Measurements from ENCODE around the gene CLOCK. TPM values are rescaled to one million over a fixed set of nuclear protein-coding genes. Genes with fewer than 3 reads are reported as not detected.
A peak's percentile ranks its signal among the peaks of the same experiment; 100 is the strongest.

CLOCK gene
- total and polyA plus RNA-seq, 10 of the 15 experiments (the other 5 are each of a cell fraction or from before 2014, with no cell fraction given), result 2.8 to 11.7 (median 10.4) TPM

- RAD21 ChIA-PET (ENCODE audit: unreplicated experiment), result no interaction called here
- no TSS peak for BruUV-seq (replicated peaks)
- no peak for DNase-seq (ENCODE audit: low read depth, low spot score)
- CTCF ChIA-PET, result no interaction called here
- POLR2A ChIA-PET, result interaction anchor here (0.7 kb wide), 1 partner anchor 40 kb away, joined by 8 read pairs; no protein-coding TSS in a partner anchor
- peak in 1 of 2 experiments; percentile 60; a peak in 1 of 4 replicates for TF ChIP-seq ETV6 (conservative IDR thresholded peaks at IDR 0.05 in 1 of 2, IDR thresholded peaks at IDR 0.05 in 1 of 2; ENCODE audit: borderline replicate concordance in 1 of 2, low read depth in 1 of 2)
- no peak for TF ChIP-seq NRF1 (conservative IDR thresholded peaks at IDR 0.05; ENCODE audit: low read depth, low read length)
- no peak for TF ChIP-seq ZBTB4 (CRISPR knock-in tag; IDR thresholded peaks at IDR 0.05)
- TF ChIP-seq SPI1 (IDR thresholded peaks at IDR 0.05; ENCODE audit: borderline replicate concordance, insufficient read depth, low read depth, low read length), result peak; percentile 17; the same call in 1 of the 2 replicates
- no peaks in the 10 kb centered on the region for H4K20me1 ChIP-seq (ENCODE audit: control insufficient read depth, insufficient read depth)
- no peak for FAIRE-seq
- in situ Hi-C loops (cut with MboI) (no loop called here), intact Hi-C loops (cut with micrococcal nuclease; ENCODE audit: unreplicated experiment) (no loop called here)
- no peaks in the 10 kb centered on the region for H3K27me3 ChIP-seq (replicated peaks in 1 of 2; ENCODE audit: control insufficient read depth in 2 of 2, insufficient read depth in 2 of 2, low read length in 1 of 2)
- no peaks in the 10 kb centered on the region for H3K79me2 ChIP-seq (ENCODE audit: control insufficient read depth, insufficient read depth, low read length)
- H3K4me1 ChIP-seq (ENCODE audit: control insufficient read depth, insufficient read depth, low read length), result no peaks in the 10 kb centered on the region
- no peak overlapping the region for H3K4me3 ChIP-seq
- peak; percentile 48 for ATAC-seq
- no peaks in the 10 kb centered on the region for H3K36me3 ChIP-seq (ENCODE audit: control insufficient read depth in 2 of 2, insufficient read depth in 2 of 2, low read length in 1 of 2)
- H3K27ac ChIP-seq (ENCODE audit: control insufficient read depth, insufficient read depth), result no peak overlapping the region
- H3K9me3 ChIP-seq (replicated peaks; ENCODE audit: control insufficient read depth, insufficient read depth, low read length), result no peaks in the 10 kb centered on the region
- SMC1A ChIA-PET (ENCODE audit: uncharacterized antibody, unreplicated experiment), result no interaction called here
- no peak overlapping the region for H3K9ac ChIP-seq (ENCODE audit: control insufficient read depth, insufficient read depth, low read length)
- H3K4me2 ChIP-seq (ENCODE audit: control insufficient read depth, insufficient read depth), result no peak overlapping the region
- no peak overlapping the region for H2AFZ ChIP-seq (ENCODE audit: control insufficient read depth, low read depth, low read length)
These were observed 36.0 kb downstream of the CLOCK start for GRCh38 chr4:55510685-55511084.
